ENCODE data around the gene KLC3. TPM values are rescaled to one million over a fixed set of nuclear protein-coding genes. Genes with fewer than 3 reads are reported as not detected.

Gene KLC3
- total RNA-seq, 1 experiment from 2014 or later: 22.8 TPM

GRCh38 chr19:45395821-45396617 is 55.5 kb downstream of the KLC3 start (continued):
- TF ChIP-seq, protein P1, sequence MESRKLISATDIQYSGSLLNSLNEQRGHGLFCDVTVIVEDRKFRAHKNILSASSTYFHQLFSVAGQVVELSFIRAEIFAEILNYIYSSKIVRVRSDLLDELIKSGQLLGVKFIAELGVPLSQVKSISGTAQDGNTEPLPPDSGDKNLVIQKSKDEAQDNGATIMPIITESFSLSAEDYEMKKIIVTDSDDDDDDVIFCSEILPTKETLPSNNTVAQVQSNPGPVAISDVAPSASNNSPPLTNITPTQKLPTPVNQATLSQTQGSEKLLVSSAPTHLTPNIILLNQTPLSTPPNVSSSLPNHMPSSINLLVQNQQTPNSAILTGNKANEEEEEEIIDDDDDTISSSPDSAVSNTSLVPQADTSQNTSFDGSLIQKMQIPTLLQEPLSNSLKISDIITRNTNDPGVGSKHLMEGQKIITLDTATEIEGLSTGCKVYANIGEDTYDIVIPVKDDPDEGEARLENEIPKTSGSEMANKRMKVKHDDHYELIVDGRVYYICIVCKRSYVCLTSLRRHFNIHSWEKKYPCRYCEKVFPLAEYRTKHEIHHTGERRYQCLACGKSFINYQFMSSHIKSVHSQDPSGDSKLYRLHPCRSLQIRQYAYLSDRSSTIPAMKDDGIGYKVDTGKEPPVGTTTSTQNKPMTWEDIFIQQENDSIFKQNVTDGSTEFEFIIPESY (IDR thresholded peaks at IDR 0.05; ENCODE audit: extremely low read depth, insufficient replicate concordance, low read length): no peak
- TF ChIP-seq EZH2phosphoT487 (IDR thresholded peaks at IDR 0.05; ENCODE audit: borderline replicate concordance): no peak
- TF ChIP-seq FOSL1 (IDR thresholded peaks at IDR 0.05; ENCODE audit: low read depth): no peak
- no peak for TF ChIP-seq SRF (IDR thresholded peaks at IDR 0.05; ENCODE audit: low read depth)
- TF ChIP-seq EGR1 (IDR thresholded peaks at IDR 0.05; ENCODE audit: low read depth): no peak
- TF ChIP-seq, protein P2, sequence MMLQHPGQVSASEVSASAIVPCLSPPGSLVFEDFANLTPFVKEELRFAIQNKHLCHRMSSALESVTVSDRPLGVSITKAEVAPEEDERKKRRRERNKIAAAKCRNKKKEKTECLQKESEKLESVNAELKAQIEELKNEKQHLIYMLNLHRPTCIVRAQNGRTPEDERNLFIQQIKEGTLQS (IDR thresholded peaks at IDR 0.05): no peak
- no peak for TF ChIP-seq EZH2 (IDR thresholded peaks at IDR 0.05)

DNA sequence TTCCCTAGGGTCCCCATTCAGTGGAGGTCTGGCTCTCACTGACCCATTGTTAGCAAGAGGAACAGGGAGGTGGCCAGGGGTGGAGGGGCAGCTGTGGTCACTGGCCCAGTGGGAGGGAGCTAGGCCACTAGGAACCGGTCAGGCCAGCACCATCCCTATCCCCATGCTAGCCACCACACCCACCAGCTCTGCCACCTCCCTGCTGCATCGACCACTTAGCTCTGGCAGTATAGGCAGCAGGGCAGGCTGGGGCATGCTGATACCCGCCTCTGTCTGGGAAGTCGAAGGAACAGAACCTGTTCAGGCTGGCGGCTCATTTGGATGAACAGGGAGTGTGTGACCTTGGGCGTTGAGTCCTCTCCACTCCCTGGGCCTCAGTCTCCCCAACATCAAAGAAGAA is 59.6 kb downstream of the KLC3 start:
- BruUV-seq (replicated peaks): no TSS peak
- peak overlapping the region; percentile 38; the same call in 1 of the 2 replicates for H3K27ac ChIP-seq (ENCODE audit: low read depth, low read length)
- H4K20me1 ChIP-seq (ENCODE audit: insufficient read depth): no peaks in the 10 kb centered on the region
- H3K4me1 ChIP-seq (ENCODE audit: control insufficient read depth in 1 of 2, insufficient read depth in 2 of 2, low read length in 2 of 2): peaks cover 27 to 40% of the 10 kb centered on the region in 2 experiments
- H3K4me3 ChIP-seq (replicated peaks in 1 of 2; ENCODE audit: low read depth in 1 of 2, low read length in 2 of 2): no peak overlapping the region
- intact Hi-C loops (cut with micrococcal nuclease): no loop called here
- POLR2A ChIA-PET: interaction anchor here (2.1 kb wide), 1 partner anchor 79 kb away, joined by 4 read pairs; no protein-coding TSS in a partner anchor
- 0 out of 2 replicates have a peak overlapping the region, but pooled peaks have one; percentile 5 for H3K4me2 ChIP-seq (ENCODE audit: low read length)
- H3K27me3 ChIP-seq (ENCODE audit: insufficient read depth, low read length): no peaks in the 10 kb centered on the region
- no peak overlapping the region for H2AFZ ChIP-seq (ENCODE audit: low read depth, low read length, poor library complexity, severe bottlenecking)
- CTCF ChIA-PET: interaction anchor here (0.9 kb wide), 1 partner anchor 79 kb away, joined by 4 read pairs; no protein-coding TSS in a partner anchor
- RAD21 ChIA-PET (ENCODE audit: low non-redundant PET in 1 of 2, low total read pairs in 2 of 2, uncharacterized antibody in 2 of 2, unreplicated experiment in 2 of 2): no interaction called here
- ATAC-seq: no peak
- DNase-seq (ENCODE audit: low read depth, low spot score): no peak
- TF ChIP-seq EZH2phosphoT487 (IDR thresholded peaks at IDR 0.05; ENCODE audit: borderline replicate concordance) (no peak), EGR1 (IDR thresholded peaks at IDR 0.05; ENCODE audit: low read depth) (no peak), ELF1 (IDR thresholded peaks at IDR 0.05; ENCODE audit: borderline replicate concordance, low read depth) (no peak), POLR2A (IDR thresholded peaks at IDR 0.05; ENCODE audit: borderline replicate concordance, extremely low read depth, insufficient read depth, insufficient read length) (no peak), SIN3A (IDR thresholded peaks at IDR 0.05; ENCODE audit: low read depth) (no peak)
- TF ChIP-seq, protein P2 (IDR thresholded peaks at IDR 0.05): no peak
- TF ChIP-seq, protein P1 (IDR thresholded peaks at IDR 0.05; ENCODE audit: extremely low read depth, insufficient replicate concordance, low read length): no peak
- H3K36me3 ChIP-seq (ENCODE audit: control insufficient read depth in 1 of 2, insufficient read depth in 2 of 2, low read length in 2 of 2): peaks cover 2 to 7% of the 10 kb centered on the region in 2 experiments; a peak in 3 of 4 replicates
- H3K79me2 ChIP-seq (ENCODE audit: insufficient read depth, low read length): peaks cover 55% of the 10 kb centered on the region
- no peaks in the 10 kb centered on the region for H3K9me3 ChIP-seq (ENCODE audit: control insufficient read depth in 1 of 2, insufficient read depth in 1 of 2, low read depth in 1 of 2, low read length in 2 of 2)
- H3K9me2 ChIP-seq (ENCODE audit: insufficient read depth): no peaks in the 10 kb centered on the region
- no peak overlapping the region for H3K9ac ChIP-seq (ENCODE audit: low read length)

Measured in HCT116 (cell line).